Activated CD4-positive, alpha-beta T cell treated with anti-CD3 and anti-CD28 coated beads for 36 hours (primary cell): ENCODE measurements around the gene COA6. TPM values are rescaled to one million over a fixed set of nuclear protein-coding genes. Genes with fewer than 3 reads are reported as not detected.

Source experiments
- ATAC-seq: fragments of 200-7000 bp; cut with Tn5 transposase; one replicate; pipeline ENCODE4 v1.10.0; 2021; ENCODE audit warnings: mild to moderate bottlenecking, moderate library complexity
- CTCF ChIA-PET: fragments of 350-600 bp; sonication (Branson Sonifier 250); formaldehyde crosslinking; loops from one replicate; lab custom pipeline; 2021; ENCODE audit warnings: antibody characterized with exemption; lab: Charles Lee
- POLR2A ChIA-PET: fragments of 350-600 bp; sonication (Branson Sonifier 250); formaldehyde crosslinking; loops from one replicate; lab custom pipeline; 2021; ENCODE audit warnings: antibody characterized with exemption, inconsistent platforms; lab: Charles Lee
- DNase-seq: peaks from one replicate; pipeline ENCODE4 v3.0.0-alpha.2; 2020
- H3K27ac Mint-ChIP-seq: one replicate; pipeline ENCODE4 v1.8.0; 2021; ENCODE audit warnings: mixed read lengths
- H3K27me3 Mint-ChIP-seq: one replicate; pipeline ENCODE4 v1.8.0; 2021; ENCODE audit warnings: mixed read lengths
- H3K36me3 Mint-ChIP-seq: one replicate; pipeline ENCODE4 v1.8.0; 2021; ENCODE audit warnings: low read depth, mixed read lengths
- H3K4me1 Mint-ChIP-seq: one replicate; pipeline ENCODE4 v1.8.0; 2021; ENCODE audit warnings: mixed read lengths
- H3K4me3 Mint-ChIP-seq: one replicate; pipeline ENCODE4 v1.8.0; 2021; ENCODE audit warnings: mild to moderate bottlenecking, moderate library complexity, mixed read lengths
- H3K9me3 Mint-ChIP-seq: one replicate; pipeline ENCODE4 v1.8.0; 2021; ENCODE audit warnings: low read depth, mixed read lengths
- intact Hi-C, 2 experiments: fragments of 100-400 bp; cut with DNase I in 1 of 2; cut with micrococcal nuclease in 1 of 2; formaldehyde crosslinking; loops; one replicate each; pipeline versions ENCODE4 v1.14.2 to v1.15.1; 2022 to 2024; cut with DNase I, micrococcal nuclease
- total RNA-seq, 2 experiments: library from RNA; stranded (reverse); gene quantifications; one replicate each; pipeline ENCODE4 v1.2.3, GENCODE V29; 2021

The COA6 gene
- total RNA-seq, 2 experiments from 2014 or later = 56.5 to 69.5 TPM

GRCh38 chr1:234408757-234409156 is 35.5 kb downstream of the COA6 start:
- ChIA-PET POLR2A (interaction anchor here (0.7 kb wide), 1 partner anchor 200 kb away, joined by 3 read pairs; no protein-coding TSS in a partner anchor), CTCF (interaction anchor here (0.5 to 2.3 kb wide), 11 partner anchors 10 to 124 kb away, joined by 3 to 6 read pairs (median 3); no protein-coding TSS in a partner anchor)
- H3K4me1 Mint-ChIP-seq = peaks cover 42% of the 10 kb centered on the region
- peak overlapping the region; percentile 20 for H3K4me3 Mint-ChIP-seq
- DNase-seq (peak; percentile 85), ATAC-seq (peak; percentile 94)
- intact Hi-C loops = loop anchor here (1.0 to 2.0 kb wide), 11 partner anchors 7 to 294 kb away; partner anchors contain the start of gene COA6 (in 2 of the 2)
- H3K36me3 Mint-ChIP-seq = peaks cover 31% of the 10 kb centered on the region
- H3K27me3 Mint-ChIP-seq = no peaks in the 10 kb centered on the region
- no peaks in the 10 kb centered on the region for H3K9me3 Mint-ChIP-seq
- H3K27ac Mint-ChIP-seq = peak overlapping the region; percentile 89

DNA sequence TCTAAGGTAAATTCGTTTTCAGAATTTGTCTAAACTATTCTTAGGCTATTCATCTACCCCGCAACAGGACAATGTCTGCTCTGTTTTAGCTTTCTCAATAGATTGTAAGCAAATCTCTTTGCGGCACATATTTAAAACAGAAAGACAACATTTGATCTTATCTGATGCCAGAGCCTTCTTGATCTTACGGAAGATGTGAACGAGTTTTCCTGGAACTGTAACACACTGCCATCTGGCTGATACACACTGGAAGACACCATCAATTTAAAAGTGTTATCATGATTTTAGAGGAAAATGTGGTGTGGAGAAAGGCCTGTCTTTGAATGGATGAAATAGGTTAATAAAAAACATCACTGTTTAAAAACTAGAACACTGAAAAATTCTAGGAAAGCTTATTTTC is 36.1 kb downstream of the COA6 start:
- H3K27me3 Mint-ChIP-seq = no peaks in the 10 kb centered on the region
- DNase-seq (peak; percentile 21), ATAC-seq (peak; percentile 53)
- intact Hi-C loops = loop anchor here (1.0 to 2.0 kb wide), 10 partner anchors 8 to 295 kb away; partner anchors contain the start of gene COA6 (in 2 of the 2)
- POLR2A ChIA-PET = interaction anchor here (0.7 kb wide), 1 partner anchor 200 kb away, joined by 3 read pairs; no protein-coding TSS in a partner anchor
- H3K27ac Mint-ChIP-seq = peak overlapping the region; percentile 89
- H3K4me3 Mint-ChIP-seq = peak overlapping the region; percentile 51
- peaks cover 31% of the 10 kb centered on the region for H3K36me3 Mint-ChIP-seq
- no peaks in the 10 kb centered on the region for H3K9me3 Mint-ChIP-seq
- CTCF ChIA-PET = interaction anchor here (0.5 to 2.3 kb wide), 11 partner anchors 10 to 194 kb away, joined by 3 to 6 read pairs (median 3); no protein-coding TSS in a partner anchor
- H3K4me1 Mint-ChIP-seq = peaks cover 42% of the 10 kb centered on the region

- Mint-ChIP-seq H3K27ac (no peak overlapping the region), H3K4me3 (no peak overlapping the region), H3K9me3 (no peaks in the 10 kb centered on the region), H3K4me1 (peaks cover 17% of the 10 kb centered on the region), H3K27me3 (no peaks in the 10 kb centered on the region), H3K36me3 (peaks cover 18% of the 10 kb centered on the region)
- POLR2A ChIA-PET = no interaction called here
- ATAC-seq (no peak), DNase-seq (no peak)
- CTCF ChIA-PET = interaction anchor here (0.6 to 0.7 kb wide), 2 partner anchors 13 to 102 kb away, joined by 3 read pairs; no protein-coding TSS in a partner anchor
- intact Hi-C loops = no loop called here
Measured at GRCh38 chr1:234412830-234413229, 39.6 kb downstream of the COA6 start.

DNA sequence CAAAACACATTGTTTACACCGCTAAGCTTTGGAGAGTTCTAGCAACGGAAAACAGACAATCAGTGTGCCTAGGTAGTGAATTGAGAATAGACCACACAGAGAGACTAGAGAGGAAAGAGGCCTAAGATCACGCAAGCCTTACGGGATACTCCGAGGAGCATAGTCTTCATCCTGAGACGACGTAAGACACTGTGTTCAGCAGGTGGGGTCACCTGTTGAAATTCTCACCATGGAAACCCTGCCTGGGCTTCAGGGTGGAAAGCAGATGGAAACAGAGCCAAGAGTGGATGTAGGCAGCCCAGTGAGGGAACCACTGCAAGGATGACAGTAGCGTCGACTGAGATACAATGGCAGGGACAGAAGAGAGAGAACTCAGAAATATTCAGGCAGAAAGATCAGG is 40.2 kb downstream of the COA6 start:
- Mint-ChIP-seq H3K9me3 (no peaks in the 10 kb centered on the region), H3K27me3 (no peaks in the 10 kb centered on the region), H3K36me3 (peaks cover 20% of the 10 kb centered on the region), H3K4me1 (peaks cover 10% of the 10 kb centered on the region), H3K27ac (no peak overlapping the region), H3K4me3 (no peak overlapping the region)
- ATAC-seq = no peak
- intact Hi-C loops = no loop called here
- ChIA-PET POLR2A (no interaction called here), CTCF (interaction anchor here (0.6 kb wide), 1 partner anchor 13 kb away, joined by 3 read pairs; no protein-coding TSS in a partner anchor)
- DNase-seq = no peak

- no peaks in the 10 kb centered on the region for H3K27me3 Mint-ChIP-seq
- DNase-seq (no peak), ATAC-seq (no peak)
- peaks cover 18% of the 10 kb centered on the region for H3K36me3 Mint-ChIP-seq
- no peaks in the 10 kb centered on the region for H3K9me3 Mint-ChIP-seq
- ChIA-PET POLR2A (interaction anchor here (0.6 kb wide), 1 partner anchor 11 kb away, joined by 4 read pairs; no protein-coding TSS in a partner anchor), CTCF (no interaction called here)
- H3K4me1 Mint-ChIP-seq = peaks cover 6% of the 10 kb centered on the region
- H3K4me3 Mint-ChIP-seq = no peak overlapping the region
- intact Hi-C loops = no loop called here
- no peak overlapping the region for H3K27ac Mint-ChIP-seq
Measured at GRCh38 chr1:234413990-234414389, 40.7 kb downstream of the COA6 start.

- ATAC-seq (no peak), DNase-seq (no peak)
- ChIA-PET CTCF (interaction anchor here (1.8 kb wide), 1 partner anchor 118 kb away, joined by 4 read pairs; no protein-coding TSS in a partner anchor), POLR2A (no interaction called here)
- Mint-ChIP-seq H3K4me1 (no peaks in the 10 kb centered on the region), H3K9me3 (no peaks in the 10 kb centered on the region), H3K4me3 (no peak overlapping the region), H3K27ac (no peak overlapping the region), H3K36me3 (peaks cover 34% of the 10 kb centered on the region), H3K27me3 (no peaks in the 10 kb centered on the region)
- intact Hi-C loops = no loop called here
Measured at GRCh38 chr1:234427950-234428646, 54.8 kb downstream of the COA6 start.

DNA sequence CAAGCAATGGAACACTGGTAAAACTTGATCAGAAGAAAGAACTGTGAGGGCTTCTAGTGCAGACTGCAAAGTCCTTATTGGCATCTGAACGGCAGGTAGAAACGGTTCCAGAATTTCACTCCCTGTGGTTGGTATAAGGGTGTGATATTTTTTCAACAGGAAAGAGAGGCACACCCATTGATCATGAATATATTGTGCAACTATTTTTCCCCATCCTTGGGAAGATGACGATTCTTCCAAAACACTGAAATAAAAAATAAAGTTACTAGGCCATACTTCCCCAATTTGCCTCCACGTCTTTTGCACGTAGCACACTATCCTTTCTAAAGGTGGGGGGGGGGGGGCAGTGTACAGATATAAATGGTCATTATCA is 56.2 kb downstream of the COA6 start:
- Mint-ChIP-seq H3K27me3 (no peaks in the 10 kb centered on the region), H3K27ac (no peak overlapping the region), H3K4me1 (peaks cover 8% of the 10 kb centered on the region), H3K36me3 (peaks cover 35% of the 10 kb centered on the region), H3K4me3 (no peak overlapping the region), H3K9me3 (no peaks in the 10 kb centered on the region)
- no peak for DNase-seq
- ATAC-seq = no peak
- ChIA-PET CTCF (interaction anchor here (1.2 to 1.8 kb wide), 2 partner anchors 14 to 119 kb away, joined by 3 to 4 read pairs; no protein-coding TSS in a partner anchor), POLR2A (no interaction called here)
- intact Hi-C loops = no loop called here

GRCh38 chr1:234430691-234431090 is 57.4 kb downstream of the COA6 start:
- ATAC-seq (no peak), DNase-seq (no peak)
- POLR2A ChIA-PET = no interaction called here
- no peak overlapping the region for H3K27ac Mint-ChIP-seq
- H3K4me3 Mint-ChIP-seq = no peak overlapping the region
- H3K27me3 Mint-ChIP-seq = no peaks in the 10 kb centered on the region
- intact Hi-C loops = no loop called here
- H3K4me1 Mint-ChIP-seq = peaks cover 8% of the 10 kb centered on the region
- H3K9me3 Mint-ChIP-seq = no peaks in the 10 kb centered on the region
- CTCF ChIA-PET = interaction anchor here (0.6 to 1.2 kb wide), 2 partner anchors 15 to 225 kb away, joined by 3 read pairs; no protein-coding TSS in a partner anchor
- peaks cover 41% of the 10 kb centered on the region for H3K36me3 Mint-ChIP-seq

DNA sequence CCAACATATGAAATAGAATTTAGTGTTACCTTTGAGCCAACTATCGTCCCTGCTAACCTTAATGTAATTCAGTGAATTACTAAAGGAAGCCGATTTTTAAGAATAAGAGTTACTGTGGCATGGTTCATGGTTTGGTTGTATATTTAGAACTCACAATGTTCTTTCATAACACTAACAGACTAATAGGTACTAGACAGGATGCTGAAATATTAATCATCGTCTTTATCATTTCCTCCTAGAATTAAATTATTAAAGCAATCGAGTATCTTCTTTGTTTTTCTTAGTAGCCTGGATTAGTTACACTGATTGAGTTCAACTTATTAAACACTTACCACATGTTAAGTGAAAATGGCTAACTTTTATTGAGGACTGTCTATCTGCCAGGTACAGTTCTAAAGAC is 58.0 kb downstream of the COA6 start:
- Mint-ChIP-seq H3K9me3 (no peaks in the 10 kb centered on the region), H3K27ac (no peak overlapping the region), H3K27me3 (no peaks in the 10 kb centered on the region), H3K4me1 (peaks cover 8% of the 10 kb centered on the region), H3K36me3 (peaks cover 39% of the 10 kb centered on the region), H3K4me3 (no peak overlapping the region)
- ATAC-seq (no peak), DNase-seq (no peak)
- ChIA-PET POLR2A (no interaction called here), CTCF (interaction anchor here (0.6 kb wide), 2 partner anchors 224 to 1322 kb away, joined by 3 read pairs; no protein-coding TSS in a partner anchor)
- intact Hi-C loops = no loop called here

DNA sequence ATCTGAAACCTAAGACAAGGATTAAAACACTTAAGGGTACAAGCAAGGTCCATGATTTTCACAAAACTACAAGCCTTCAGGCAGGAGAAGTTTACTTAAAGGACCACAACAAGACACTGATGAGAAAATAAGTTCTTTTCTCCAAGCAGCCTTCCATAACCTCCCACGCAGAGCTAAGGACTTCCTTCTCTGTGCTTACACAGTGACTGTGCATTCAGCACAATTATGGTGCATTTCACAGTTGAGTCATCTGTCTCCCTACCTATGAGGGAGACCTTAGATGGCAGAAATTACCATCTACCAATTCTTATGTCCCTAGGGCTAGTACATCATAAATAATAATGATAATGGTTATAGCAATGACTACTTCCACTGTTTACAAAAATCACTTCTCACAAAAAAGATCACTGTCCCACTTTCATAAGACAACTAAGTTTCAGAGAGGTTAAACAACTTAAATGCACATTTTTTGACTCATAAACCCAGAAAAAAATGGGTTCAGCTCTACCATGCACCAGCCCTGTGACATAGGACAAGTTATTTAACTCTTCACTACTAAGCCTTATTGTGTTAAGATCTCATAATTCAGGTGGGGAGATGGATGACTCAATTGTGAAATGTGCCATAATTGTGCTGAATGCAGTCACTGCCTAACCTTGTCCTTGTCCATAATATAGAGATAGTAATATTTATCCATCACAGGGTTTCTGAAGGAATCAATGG is 60.5 kb downstream of the COA6 start:
- H3K9me3 Mint-ChIP-seq = no peaks in the 10 kb centered on the region
- peaks cover 8% of the 10 kb centered on the region for H3K4me1 Mint-ChIP-seq
- CTCF ChIA-PET = interaction anchor here (0.6 to 1.1 kb wide), 3 partner anchors 35 to 692 kb away, joined by 3 read pairs; no protein-coding TSS in a partner anchor
- H3K27me3 Mint-ChIP-seq = no peaks in the 10 kb centered on the region
- ATAC-seq (peak; percentile 86), DNase-seq (no peak)
- no peak overlapping the region for H3K27ac Mint-ChIP-seq
- POLR2A ChIA-PET = no interaction called here
- H3K36me3 Mint-ChIP-seq = peaks cover 39% of the 10 kb centered on the region
- intact Hi-C loops = no loop called here
- H3K4me3 Mint-ChIP-seq = no peak overlapping the region
